GM21515 (cell line): ENCODE data around the gene CENPP.

ENCODE experiments used
- ATAC-seq: cut with Tn5 transposase; IDR thresholded peaks from one replicate; pipeline ENCODE4 v1.9.1; 2021; ENCODE audit not compliant: unreplicated experiment

Gene CENPP

DNA sequence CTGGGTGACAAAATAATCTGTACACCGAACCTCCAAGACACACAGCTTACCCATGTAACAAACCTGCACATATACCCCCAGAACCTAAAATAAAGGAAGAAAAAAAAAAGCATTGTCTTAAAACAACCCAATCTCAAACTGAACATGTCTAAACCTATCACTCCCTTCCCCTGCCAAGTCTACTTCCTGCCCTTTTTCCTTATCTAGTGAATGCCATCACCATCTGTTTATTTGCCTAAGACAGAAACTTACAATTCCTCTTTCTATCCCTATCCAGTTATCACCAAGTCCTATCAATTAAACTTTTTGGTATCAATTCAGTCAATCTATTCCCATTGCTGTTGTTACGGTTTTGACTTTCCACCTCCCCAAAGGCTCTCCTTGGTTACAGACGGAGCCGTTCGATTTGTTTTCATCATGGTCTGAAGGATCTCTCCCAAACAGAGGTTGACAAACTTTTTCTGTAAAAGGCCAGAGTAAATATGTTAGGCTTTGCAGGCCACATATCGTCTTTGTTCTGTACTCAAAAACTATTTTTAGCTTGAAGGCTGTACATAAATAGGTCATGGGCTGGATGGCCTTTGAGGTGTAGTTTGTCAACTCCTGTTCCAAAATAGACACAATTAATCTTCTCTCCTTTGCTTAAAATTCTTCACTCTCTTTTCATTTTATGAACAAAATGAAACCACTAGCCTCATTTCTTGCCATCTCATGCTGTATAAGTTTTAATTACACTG lies 12.7 kb upstream of the CENPP start:
- no peak for ATAC-seq

DNA sequence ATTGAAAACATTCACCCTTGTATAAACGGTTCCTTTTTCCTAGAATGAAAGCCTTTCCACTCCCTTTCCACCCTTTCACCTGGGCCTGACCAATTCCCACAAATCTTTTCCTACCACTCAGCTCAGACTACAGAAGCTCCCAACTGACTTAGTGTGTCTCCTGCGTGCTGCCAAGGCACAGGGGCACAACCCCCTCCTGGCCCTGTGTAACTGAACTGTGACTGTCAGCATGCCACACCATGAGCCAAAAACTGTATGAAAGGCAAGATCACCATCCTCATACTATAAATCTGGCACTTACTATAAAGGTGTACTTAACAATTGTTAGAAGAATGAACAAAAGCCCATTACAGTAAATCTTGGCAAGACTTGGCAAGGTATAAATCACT lies 12.1 kb upstream of the CENPP start:
- no peak for ATAC-seq

DNA sequence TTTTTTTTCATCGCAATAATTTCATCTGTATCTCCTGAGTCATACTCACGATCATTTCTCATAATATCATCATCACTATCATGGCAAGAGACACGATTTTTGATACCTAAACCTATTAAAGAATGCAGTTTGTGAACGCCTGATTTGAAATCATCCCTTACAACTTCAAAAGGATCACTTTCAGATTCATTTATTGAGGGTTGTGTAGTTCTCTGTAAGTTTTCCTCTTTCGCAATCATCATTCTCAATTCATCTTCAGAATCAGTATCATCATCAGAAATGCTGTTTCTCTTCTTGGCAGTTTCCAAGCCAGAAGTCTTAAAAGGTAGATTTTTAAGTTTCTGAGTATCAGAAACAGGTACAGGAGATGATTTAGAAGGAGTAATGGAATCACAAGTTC lies 10.3 kb upstream of the CENPP start:
- ATAC-seq = no peak

- ATAC-seq = no peak
Observed at GRCh38 chr9:92324431-92324830, 1.3 kb upstream of the CENPP start.

GRCh38 chr9:92324889-92325268 lies 874 bp upstream of the CENPP start:
- ATAC-seq = no peak

- ATAC-seq = peak; percentile 5
Observed at GRCh38 chr9:92325991-92326500, 293 bp downstream of the CENPP start.

GRCh38 chr9:92327283-92327850 lies 1.6 kb downstream of the CENPP start:
- no peak for ATAC-seq

DNA sequence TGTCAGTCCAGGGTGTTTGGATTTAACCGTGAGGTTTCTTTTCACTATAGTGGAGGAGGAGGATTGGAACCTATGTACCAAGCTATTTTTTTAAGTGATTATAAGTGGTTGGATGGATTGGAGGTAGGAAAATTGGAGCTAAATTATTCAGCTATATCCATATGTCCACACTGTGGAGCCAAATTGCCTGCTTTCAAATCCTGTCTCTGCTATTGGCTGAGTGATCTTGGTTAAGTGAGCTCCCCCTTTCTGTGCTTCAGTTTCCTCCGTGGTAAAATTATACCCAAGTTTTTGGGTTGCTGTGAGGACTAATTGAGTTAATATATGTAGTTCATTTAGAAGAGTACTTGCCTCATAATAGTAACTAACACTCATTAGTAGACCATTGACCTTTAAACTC lies 2.5 kb downstream of the CENPP start:
- no peak for ATAC-seq

GRCh38 chr9:92332577-92333281 lies 7.0 kb downstream of the CENPP start:
- ATAC-seq = no peak

- no peak for ATAC-seq
Observed at GRCh38 chr9:92333282-92333634, 7.5 kb downstream of the CENPP start.

DNA sequence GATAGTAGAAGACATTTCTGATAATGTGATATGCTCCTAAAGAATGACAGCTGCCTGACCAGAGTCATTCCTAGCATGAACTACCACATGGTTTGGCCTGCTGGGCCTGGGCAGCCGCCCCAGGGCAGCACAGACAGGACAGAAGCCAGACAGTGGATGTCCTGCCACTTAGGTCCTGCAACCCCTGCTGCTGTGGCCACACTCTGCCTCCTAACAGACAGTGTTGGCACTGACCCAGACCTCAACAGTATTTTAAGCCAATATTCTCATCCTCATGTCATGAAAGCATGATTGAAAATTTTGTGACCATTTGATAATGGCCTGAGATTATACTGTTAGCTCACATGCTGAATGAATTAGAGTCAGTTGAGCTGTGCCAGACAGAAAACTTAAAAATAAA lies 15.8 kb downstream of the CENPP start:
- ATAC-seq = no peak

- no peak for ATAC-seq
Observed at GRCh38 chr9:92342825-92343488, 17.2 kb downstream of the CENPP start.

DNA sequence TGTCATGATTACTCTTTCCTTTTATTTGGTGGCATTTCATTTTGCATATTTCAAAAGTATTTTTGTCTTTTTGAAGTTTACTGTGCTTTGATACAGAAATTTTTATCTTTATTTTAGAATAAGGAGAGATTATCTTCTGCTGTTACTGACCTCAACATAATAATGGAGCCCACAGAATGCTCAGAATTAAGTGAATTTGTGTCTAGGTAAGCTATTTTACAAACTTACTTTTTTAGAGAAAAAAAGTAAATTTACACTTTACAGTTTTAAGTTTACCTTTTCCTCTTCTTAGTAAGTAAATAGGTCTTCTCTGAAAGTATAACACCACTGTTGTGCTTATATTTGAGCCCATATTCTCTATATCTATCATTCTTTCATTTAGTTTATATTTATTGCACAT lies 19.8 kb downstream of the CENPP start:
- no peak for ATAC-seq

DNA sequence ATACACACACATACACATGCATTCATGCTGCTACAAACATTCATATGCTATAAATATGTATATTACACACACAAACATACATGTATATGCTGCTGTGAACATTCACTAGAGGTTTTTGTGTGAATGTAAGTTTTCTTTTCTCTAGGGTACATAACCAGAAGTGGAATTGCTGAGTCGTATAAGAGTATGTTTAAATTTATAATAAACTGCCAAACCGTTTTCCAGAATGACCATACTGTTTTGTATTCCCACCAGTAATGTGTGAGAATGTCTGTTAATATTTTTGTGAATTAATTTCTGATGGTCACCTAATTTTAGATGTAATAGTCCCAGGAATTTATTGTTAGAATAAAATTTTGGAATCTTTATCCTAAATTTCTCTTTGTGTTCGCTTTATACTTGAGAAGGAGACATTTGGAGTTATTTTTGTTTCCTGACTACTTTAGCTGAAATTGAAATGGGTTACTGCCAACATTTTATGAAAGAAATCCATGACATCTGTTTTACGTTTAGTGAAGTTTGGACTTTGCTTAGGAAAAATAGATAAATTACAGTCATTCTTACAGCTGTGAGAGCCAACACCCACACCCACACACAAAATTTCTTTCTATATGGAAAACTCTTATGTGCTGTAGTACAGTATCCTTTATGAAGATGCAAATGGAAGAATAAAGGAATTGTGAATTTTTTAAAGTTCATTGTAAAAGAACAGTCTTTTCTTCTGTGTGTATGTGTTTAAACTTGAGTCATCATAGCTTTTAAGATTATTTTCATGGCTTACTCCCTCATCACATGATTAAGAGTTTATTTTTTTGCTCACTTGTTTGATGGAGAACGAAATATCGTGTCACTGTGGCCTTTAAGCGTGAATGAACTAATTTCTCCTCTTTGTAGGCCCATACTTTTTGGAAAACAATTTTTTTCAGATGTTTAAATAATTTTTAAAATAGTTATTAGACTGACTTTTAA lies 24.3 kb downstream of the CENPP start:
- no peak for ATAC-seq

GRCh38 chr9:92350740-92351133 lies 25.0 kb downstream of the CENPP start:
- no peak for ATAC-seq

- ATAC-seq = no peak
Observed at GRCh38 chr9:92353051-92353450, 27.3 kb downstream of the CENPP start.

GRCh38 chr9:92359394-92359995 lies 33.7 kb downstream of the CENPP start:
- ATAC-seq = no peak

DNA sequence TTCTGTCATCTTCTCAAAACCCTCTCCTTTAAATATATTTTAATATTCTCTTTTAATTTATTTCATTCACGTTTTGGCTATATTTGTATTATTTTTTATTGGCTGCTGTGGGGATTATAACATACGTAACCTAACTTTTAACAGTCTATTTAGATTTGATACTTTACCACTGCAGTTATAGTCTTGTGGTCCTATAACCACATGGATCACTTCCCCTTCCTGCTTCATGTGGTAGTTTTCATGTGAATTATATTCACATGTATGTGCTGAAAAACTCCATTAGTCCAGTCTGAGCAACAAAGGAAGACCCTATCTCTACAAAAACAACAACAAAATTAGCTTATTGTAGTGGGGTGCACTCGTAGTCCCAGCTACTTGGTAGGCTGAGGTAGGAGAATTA lies 34.3 kb downstream of the CENPP start:
- no peak for ATAC-seq

- ATAC-seq = no peak
Observed at GRCh38 chr9:92369075-92369474, 43.3 kb downstream of the CENPP start.

- ATAC-seq = no peak
Observed at GRCh38 chr9:92373167-92373566, 47.4 kb downstream of the CENPP start.
